Neutrophil (primary cell): ENCODE results near the gene NYAP2.

Experiments used
- H3K27ac ChIP-seq: fragments of 200-600 bp; sonication (generic); 2 replicates; pipeline ENCODE4 v1.5.1; 2016; ENCODE audit warnings: mild to moderate bottlenecking, moderate library complexity
- H3K27me3 ChIP-seq: fragments of 200-600 bp; sonication (generic); 2 replicates; pipeline ENCODE4 v1.6.0; 2016; ENCODE audit warnings: mild to moderate bottlenecking
- H3K36me3 ChIP-seq: fragments of 200-600 bp; sonication (generic); 2 replicates; pipeline ENCODE4 v1.5.1; 2017
- H3K4me1 ChIP-seq, 2 experiments: fragments of 200-600 bp in 1 of 2; sonication (generic) in 1 of 2; 1 replicate in 1 of 2; 2 replicates in 1 of 2; pipeline versions ENCODE4 v1.5.1 to v1.6.1; 2013 to 2016; ENCODE audit warnings: low read depth in 1 of 2, low read length in 1 of 2, mild to moderate bottlenecking in 1 of 2, moderate library complexity in 1 of 2; ENCODE audit not compliant: control insufficient read depth in 1 of 2, insufficient read depth in 1 of 2
- H3K4me3 ChIP-seq, 2 experiments: fragments of 200-600 bp in 1 of 2; sonication (generic) in 1 of 2; 1 replicate in 1 of 2; 2 replicates in 1 of 2; pipeline ENCODE4 v1.5.1; 2013 to 2016; ENCODE audit warnings: low read depth in 1 of 2, low read length in 1 of 2, mild to moderate bottlenecking in 1 of 2, moderate library complexity in 1 of 2
- H3K9me3 ChIP-seq: fragments of 200-600 bp; sonication (generic); 2 replicates; pipeline ENCODE4 v1.5.1; 2016
- CTCF ChIP-seq: fragments of 200-600 bp; sonication (generic); IDR thresholded peaks from 2 replicates; pipeline ENCODE4 v1.5.1; 2016; ENCODE audit warnings: antibody characterized with exemption

Gene NYAP2

DNA sequence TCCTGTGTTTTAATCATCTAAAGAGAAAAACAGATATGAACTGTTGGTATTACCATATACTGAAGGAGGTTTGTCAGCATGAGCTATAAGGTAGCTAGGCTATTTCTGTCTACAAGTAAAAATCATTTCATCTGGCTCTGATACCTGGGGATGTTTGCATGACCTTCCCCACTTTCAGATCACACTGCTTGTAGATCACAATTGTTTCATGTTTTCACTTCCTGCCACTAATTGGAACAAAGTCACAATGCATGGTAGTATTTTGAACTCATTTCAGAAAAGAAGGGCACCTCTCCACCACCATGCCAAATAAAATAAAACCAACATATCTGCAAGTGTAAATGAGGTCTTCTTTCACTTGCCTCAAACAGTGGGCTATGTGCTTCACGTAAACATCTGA, 37.8 kb downstream of the NYAP2 start:
- no peaks in the 10 kb centered on the region for H3K9me3 ChIP-seq
- TF ChIP-seq CTCF, result no peak
- H3K4me1 ChIP-seq, result no peaks in the 10 kb centered on the region
- H3K27me3 ChIP-seq, result no peaks in the 10 kb centered on the region
- no peak overlapping the region for H3K27ac ChIP-seq
- H3K36me3 ChIP-seq, result no peaks in the 10 kb centered on the region
- H3K4me3 ChIP-seq, result no peak overlapping the region

DNA sequence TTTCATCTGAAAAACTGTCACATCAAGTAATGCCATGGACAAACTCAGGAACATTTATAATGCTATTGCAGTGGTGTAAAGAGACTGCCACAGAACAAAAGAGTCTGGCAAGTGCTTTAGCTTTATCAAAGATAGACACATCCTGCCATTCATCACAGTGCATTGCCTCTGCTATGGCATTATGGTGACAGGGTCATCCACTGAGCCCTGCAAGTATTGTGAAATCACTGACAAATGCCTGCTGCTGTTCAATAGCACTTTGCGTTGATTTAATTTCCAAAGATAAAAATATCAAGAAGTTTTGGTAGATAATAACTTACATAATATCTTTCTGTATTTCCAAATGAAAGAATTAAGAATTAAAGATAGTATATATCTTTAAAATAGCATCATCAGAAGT, 38.7 kb downstream of the NYAP2 start:
- TF ChIP-seq CTCF, result no peak
- Histone ChIP-seq H3K4me3 (no peak overlapping the region), H3K27ac (no peak overlapping the region), H3K36me3 (no peaks in the 10 kb centered on the region), H3K9me3 (no peaks in the 10 kb centered on the region), H3K4me1 (no peaks in the 10 kb centered on the region), H3K27me3 (no peaks in the 10 kb centered on the region)

- Histone ChIP-seq H3K27ac (no peak overlapping the region), H3K36me3 (no peaks in the 10 kb centered on the region), H3K27me3 (no peaks in the 10 kb centered on the region), H3K4me1 (no peaks in the 10 kb centered on the region), H3K4me3 (no peak overlapping the region), H3K9me3 (no peaks in the 10 kb centered on the region)
- TF ChIP-seq CTCF, result no peak
Measured at GRCh38 chr2:225452677-225453076, 53.2 kb downstream of the NYAP2 start.

- H3K4me3 ChIP-seq, result no peak overlapping the region
- TF ChIP-seq CTCF, result no peak
- H3K27ac ChIP-seq, result no peak overlapping the region
Measured at GRCh38 chr2:225454412-225454811, 54.9 kb downstream of the NYAP2 start.

DNA sequence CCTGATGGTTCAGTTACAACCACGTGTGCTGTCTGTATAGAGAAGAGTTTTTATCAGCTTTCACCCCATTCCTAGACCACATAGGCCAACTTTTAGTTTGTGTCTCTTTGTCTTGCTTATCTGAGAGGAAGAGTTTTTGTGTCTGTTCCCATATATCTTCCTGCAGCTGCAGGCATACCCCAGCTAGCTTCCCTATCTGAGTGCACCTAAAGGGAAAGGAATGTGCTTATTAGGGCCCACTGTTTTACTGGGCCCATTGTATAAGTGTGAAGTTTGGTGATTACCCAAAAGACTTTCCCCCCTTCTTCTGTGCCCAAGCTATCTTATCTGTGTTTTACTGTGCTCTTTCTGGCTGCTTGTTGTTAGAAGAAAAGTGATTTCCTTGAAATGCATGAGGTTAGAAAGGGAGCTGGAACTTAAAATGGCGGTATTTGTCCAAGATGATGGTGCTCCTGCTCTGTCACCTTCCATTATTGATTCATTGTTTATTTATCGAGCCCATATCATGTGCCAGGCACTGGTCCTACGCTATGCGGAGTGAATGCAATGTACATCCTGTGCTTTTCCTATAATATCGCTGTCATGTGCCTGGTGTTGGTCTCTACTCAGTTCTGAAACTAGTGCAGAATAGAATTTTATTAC, 57.2 kb downstream of the NYAP2 start:
- H3K4me3 ChIP-seq, result no peak overlapping the region
- H3K9me3 ChIP-seq, result no peaks in the 10 kb centered on the region
- H3K27ac ChIP-seq, result no peak overlapping the region
- no peak for TF ChIP-seq CTCF
- no peaks in the 10 kb centered on the region for H3K36me3 ChIP-seq
- H3K27me3 ChIP-seq, result no peaks in the 10 kb centered on the region
- H3K4me1 ChIP-seq, result no peaks in the 10 kb centered on the region

More at GRCh38 chr2:225454412-225454811, 54.9 kb downstream of the NYAP2 start:
- Histone ChIP-seq H3K9me3 (no peaks in the 10 kb centered on the region), H3K27me3 (no peaks in the 10 kb centered on the region), H3K36me3 (no peaks in the 10 kb centered on the region), H3K4me1 (no peaks in the 10 kb centered on the region)
